Hepatocyte (in vitro differentiated cells): ENCODE measurements around the gene TUBGCP2. TPM values are rescaled to one million over a fixed set of nuclear protein-coding genes. Genes with fewer than 3 reads are reported as not detected.

Experiments used
- DNase-seq: peaks from one replicate; pipeline ENCODE4 v3.0.0-alpha.2; 2016; ENCODE audit warnings: low spot score
- H2AFZ ChIP-seq: fragments of 200-600 bp; sonication (generic); 2 replicates; pipeline ENCODE4 v1.6.0; 2016; ENCODE audit warnings: antibody characterized with exemption, mild to moderate bottlenecking
- H3K27ac ChIP-seq: fragments of 200-600 bp; sonication (generic); 2 replicates; pipeline ENCODE4 v1.5.1; 2016; ENCODE audit warnings: mild to moderate bottlenecking
- H3K27me3 ChIP-seq: fragments of 200-600 bp; sonication (generic); 2 replicates; pipeline ENCODE4 v1.6.1; 2016
- H3K36me3 ChIP-seq: fragments of 200-600 bp; sonication (generic); replicated peaks from 2 replicates; pipeline ENCODE4 v1.5.1; 2016; ENCODE audit warnings: low read depth; ENCODE audit not compliant: insufficient read depth
- H3K4me1 ChIP-seq: fragments of 200-600 bp; sonication (generic); 2 replicates; pipeline ENCODE4 v1.5.1; 2016; ENCODE audit warnings: mild to moderate bottlenecking, moderate library complexity; ENCODE audit not compliant: insufficient read depth
- H3K4me2 ChIP-seq: fragments of 200-600 bp; sonication (generic); 2 replicates; pipeline ENCODE4 v1.6.0; 2016
- H3K4me3 ChIP-seq: fragments of 200-600 bp; sonication (generic); 2 replicates; pipeline ENCODE4 v1.5.1; 2016; ENCODE audit warnings: mild to moderate bottlenecking
- H3K79me2 ChIP-seq: fragments of 200-600 bp; sonication (generic); 2 replicates; pipeline ENCODE4 v1.6.0; 2017; ENCODE audit warnings: mild to moderate bottlenecking
- H3K9me2 ChIP-seq: fragments of 200-600 bp; sonication (generic); replicated peaks from 2 replicates; pipeline ENCODE4 v1.6.0; 2017; ENCODE audit warnings: mild to moderate bottlenecking; ENCODE audit not compliant: insufficient read depth
- H3K9me3 ChIP-seq: fragments of 200-600 bp; sonication (generic); 2 replicates; pipeline ENCODE4 v1.5.1; 2016; ENCODE audit warnings: low read depth, mild to moderate bottlenecking
- H4K20me1 ChIP-seq: fragments of 200-600 bp; sonication (generic); 2 replicates; pipeline ENCODE4 v1.6.0; 2016; ENCODE audit warnings: mild to moderate bottlenecking; ENCODE audit not compliant: insufficient read depth, poor library complexity, severe bottlenecking
- CTCF ChIP-seq: fragments of 200-600 bp; sonication (generic); IDR thresholded peaks from 2 replicates; pipeline ENCODE4 v1.5.1; 2016; ENCODE audit warnings: antibody characterized with exemption, mild to moderate bottlenecking; ENCODE audit not compliant: poor library complexity
- EZH2 ChIP-seq: fragments of 200-600 bp; sonication (generic); IDR thresholded peaks from 2 replicates; pipeline ENCODE4 v1.6.1; 2016; ENCODE audit warnings: antibody characterized with exemption, mild to moderate bottlenecking, borderline replicate concordance
- EZH2phosphoT487 ChIP-seq: fragments of 200-600 bp; sonication (generic); IDR thresholded peaks from one replicate; pipeline ENCODE4 v1.6.1; 2018; ENCODE audit warnings: antibody characterized with exemption, mild to moderate bottlenecking, low read depth, moderate library complexity; ENCODE audit not compliant: unreplicated experiment, severe bottlenecking
- WGBS: methylation state at CpG from one replicate; pipeline ENCODE4 v1.1.6; 2016; ENCODE audit warnings: low lambda C conversion rate; ENCODE audit errors: missing lambda C conversion rate; 5-methylcytosine and 5-hydroxymethylcytosine counted together
- polyA plus RNA-seq: library from polyadenylated mRNA; unstranded; fragments of >200 nt; fragmentation: Nextera tagmentation; extraction: Ambion mirVana; gene quantifications from 2 replicates; pipeline ENCODE4 v1.2.1, GENCODE V29; 2016
- total RNA-seq: library from RNA; depleted of rRNA; stranded (reverse); fragments of >200 nt; gene quantifications from 2 replicates; pipeline ENCODE4 v1.2.3, GENCODE V29; 2014

The TUBGCP2 gene
- total and polyA plus RNA-seq, 2 experiments from 2014 or later, result 44.8 to 51.5 TPM

DNA sequence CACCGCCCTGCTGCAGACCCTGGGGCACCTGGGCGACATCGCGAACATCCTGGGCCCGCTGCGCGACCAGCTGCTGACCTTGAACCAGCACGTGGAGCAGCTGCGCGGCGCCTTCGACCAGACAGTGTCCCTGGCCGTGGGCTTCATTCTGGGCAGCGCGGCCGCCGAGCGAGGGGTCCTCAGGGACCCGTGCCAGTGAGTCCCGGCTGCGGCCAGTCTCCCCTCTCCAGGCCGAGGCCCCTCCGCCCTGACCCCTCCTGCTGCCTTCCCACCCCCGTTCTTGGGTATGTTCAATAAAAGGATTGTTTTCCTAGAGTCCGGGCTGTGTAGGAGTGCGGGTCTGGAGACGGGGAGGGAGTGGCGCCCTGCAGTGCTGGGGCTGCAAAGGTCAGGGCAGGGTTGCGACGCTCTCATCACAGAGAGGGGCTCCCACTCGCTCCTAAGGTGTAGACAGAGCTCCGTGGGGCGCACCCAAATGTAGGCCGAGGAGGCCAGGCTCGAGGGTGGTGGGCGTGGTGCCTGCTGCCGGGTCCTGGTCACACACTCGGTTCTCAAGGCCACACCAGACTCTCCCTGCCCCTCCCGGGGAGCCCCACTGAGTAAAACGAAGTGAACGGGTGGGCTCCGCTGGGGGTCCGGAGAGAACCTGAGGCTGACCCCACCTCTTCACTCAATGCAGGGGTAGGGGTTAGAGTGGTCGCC lies 77.3 kb downstream of the TUBGCP2 start:
- no peaks in the 10 kb centered on the region for H4K20me1 ChIP-seq
- DNase-seq, result no peak
- H3K9me3 ChIP-seq, result no peaks in the 10 kb centered on the region
- peaks cover 4% of the 10 kb centered on the region for H3K4me1 ChIP-seq
- peaks cover 81% of the 10 kb centered on the region for H3K27me3 ChIP-seq
- H3K9me2 ChIP-seq, result no peaks in the 10 kb centered on the region
- no peaks in the 10 kb centered on the region for H3K36me3 ChIP-seq
- H3K4me3 ChIP-seq, result no peak overlapping the region
- 25% methylated on average over 44 of the region's 44 CpGs for WGBS
- H3K79me2 ChIP-seq, result no peaks in the 10 kb centered on the region
- no peak overlapping the region for H3K27ac ChIP-seq
- TF ChIP-seq EZH2phosphoT487 (no peak), CTCF (no peak), EZH2 (peak; percentile 53)
- no peak overlapping the region for H2AFZ ChIP-seq
- no peak overlapping the region for H3K4me2 ChIP-seq

DNA sequence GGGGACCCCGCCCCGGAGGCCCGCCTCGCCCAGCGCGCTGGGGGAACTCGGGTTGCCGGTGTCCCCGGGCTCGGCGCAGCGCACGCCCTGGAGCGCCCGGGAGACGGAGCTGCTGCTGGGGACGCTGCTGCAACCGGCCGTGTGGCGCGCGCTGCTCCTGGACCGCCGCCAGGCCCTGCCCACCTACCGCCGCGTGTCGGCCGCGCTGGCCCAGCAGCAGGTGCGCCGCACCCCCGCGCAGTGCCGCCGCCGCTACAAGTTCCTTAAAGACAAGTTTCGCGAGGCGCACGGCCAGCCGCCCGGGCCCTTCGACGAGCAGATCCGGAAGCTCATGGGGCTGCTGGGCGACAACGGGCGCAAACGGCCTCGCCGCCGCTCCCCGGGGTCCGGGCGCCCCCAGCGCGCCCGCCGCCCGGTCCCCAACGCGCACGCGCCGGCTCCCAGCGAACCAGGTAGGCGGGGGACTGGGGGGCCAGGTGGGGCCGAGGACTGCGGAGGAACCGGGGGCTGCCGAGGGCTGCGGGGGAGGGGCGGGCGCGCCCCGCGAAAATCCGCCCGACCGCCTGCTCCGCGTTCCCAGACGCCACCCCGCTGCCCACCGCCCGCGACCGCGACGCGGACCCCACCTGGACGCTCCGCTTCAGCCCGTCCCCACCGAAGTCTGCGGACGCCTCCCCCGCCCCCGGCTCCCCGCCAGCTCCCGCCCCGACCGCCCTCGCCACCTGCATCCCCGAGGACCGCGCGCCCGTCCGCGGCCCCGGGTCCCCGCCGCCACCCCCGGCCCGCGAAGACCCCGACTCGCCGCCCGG lies 78.1 kb downstream of the TUBGCP2 start:
- no peaks in the 10 kb centered on the region for H3K4me1 ChIP-seq
- under 1% methylated on average over 57 of the region's 122 CpGs for WGBS
- no peak overlapping the region for H3K27ac ChIP-seq
- no peak overlapping the region for H2AFZ ChIP-seq
- no peaks in the 10 kb centered on the region for H3K9me3 ChIP-seq
- no peaks in the 10 kb centered on the region for H4K20me1 ChIP-seq
- TF ChIP-seq EZH2, result peak; percentile 24
- TF ChIP-seq EZH2phosphoT487, result peak; percentile 88
- no peak for TF ChIP-seq CTCF
- H3K4me3 ChIP-seq, result no peak overlapping the region
- H3K79me2 ChIP-seq, result no peaks in the 10 kb centered on the region
- H3K4me2 ChIP-seq, result peak overlapping the region; percentile 72
- no peaks in the 10 kb centered on the region for H3K36me3 ChIP-seq
- peaks cover 73% of the 10 kb centered on the region for H3K27me3 ChIP-seq
- no peaks in the 10 kb centered on the region for H3K9me2 ChIP-seq
- peak; percentile 61 for DNase-seq

DNA sequence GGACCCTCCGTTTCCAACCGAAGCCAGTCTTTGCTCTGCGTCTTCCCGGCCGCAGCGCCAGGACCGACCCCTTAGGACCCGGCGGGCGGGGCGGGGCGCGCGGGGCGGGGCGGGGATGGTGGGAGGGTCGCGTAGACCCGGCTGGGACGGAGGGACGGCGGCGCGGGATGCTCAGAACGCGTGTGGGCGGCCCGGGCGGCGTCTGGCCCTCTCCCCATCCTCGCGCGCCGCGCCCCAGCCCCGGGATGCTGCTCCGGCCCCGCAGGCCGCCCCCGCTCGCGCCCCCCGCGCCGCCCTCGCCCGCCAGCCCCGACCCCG lies 78.7 kb downstream of the TUBGCP2 start, which contains the start of gene UTF1:
UTF1 (plus strand) TSS at position 174 of the 318 bp plus-strand sequence; CDS start at position 246, 72 bp downstream.
- WGBS, result 0% methylated on average over 9 of the region's 49 CpGs
- no peaks in the 10 kb centered on the region for H3K9me2 ChIP-seq
- H3K9me3 ChIP-seq, result no peaks in the 10 kb centered on the region
- H3K4me2 ChIP-seq, result peak within 1 kb of the TSS; percentile 72
- H3K27me3 ChIP-seq, result peaks cover 67% of the 10 kb centered on the region
- no peak for TF ChIP-seq EZH2phosphoT487
- no peak for TF ChIP-seq EZH2
- TF ChIP-seq CTCF, result no peak
- H3K4me1 ChIP-seq, result no peaks in the 10 kb centered on the region
- DNase-seq, result no peak
- no peaks in the 10 kb centered on the region for H4K20me1 ChIP-seq
- no peak within 1 kb of the TSS for H3K4me3 ChIP-seq
- no peaks in the 10 kb centered on the region for H3K79me2 ChIP-seq
- no peak within 1 kb of the TSS for H2AFZ ChIP-seq
- no peaks in the 10 kb centered on the region for H3K36me3 ChIP-seq
- H3K27ac ChIP-seq, result no peak within 1 kb of the TSS
